IMR-90 (cell line): ENCODE data around the gene CHRNA10. TPM values are rescaled to one million over a fixed set of nuclear protein-coding genes. Genes with fewer than 3 reads are reported as not detected.

Experiments used
- ATAC-seq: fragments of 200-7000 bp; cut with Tn5 transposase; 2 replicates; pipeline ENCODE4 v1.9.1; 2020; ENCODE audit warnings: low read depth, mild to moderate bottlenecking, moderate library complexity
- BruUV-seq: library from RNA; stranded (reverse); fragments of 400-500 nt; replicated peaks from 2 replicates; lab custom pipeline; 2021; lab: Mats Ljungman, UMichigan
- CTCF ChIA-PET: fragments of 300-600 bp; formaldehyde crosslinking; extraction: SDS; loops from one replicate; lab custom pipeline; 2021; ENCODE audit warnings: antibody characterized with exemption; lab: Yijun Ruan, JAX
- POLR2A ChIA-PET: fragments of 300-600 bp; sonication (Branson Sonifier 250); formaldehyde crosslinking; loops from one replicate; lab custom pipeline; 2022; ENCODE audit warnings: antibody characterized with exemption; ENCODE audit not compliant: unreplicated experiment; lab: Charles Lee
- DNase-seq: peaks from one replicate; pipeline ENCODE4 v3.0.0; 2013
- H2AFZ ChIP-seq: replicated peaks from 2 replicates; pipeline ENCODE3; 2013; ENCODE audit warnings: low read length, mild to moderate bottlenecking; ENCODE audit not compliant: poor library complexity
- H2AK5ac ChIP-seq: 2 replicates; pipeline ENCODE4 v1.6.1; 2013; ENCODE audit warnings: low read depth, low read length, inconsistent platforms
- H2AK9ac ChIP-seq: replicated peaks from 2 replicates; pipeline ENCODE3; 2013; ENCODE audit warnings: mild to moderate bottlenecking, low read depth, low read length, moderate library complexity; ENCODE audit not compliant: poor library complexity
- H2BK120ac ChIP-seq: 2 replicates; pipeline ENCODE4 v1.6.1; 2013; ENCODE audit warnings: low read depth, low read length, inconsistent platforms
- H2BK15ac ChIP-seq: 3 replicates; pipeline ENCODE4 v1.6.1; 2013; ENCODE audit warnings: low read depth, low read length, inconsistent platforms
- H2BK20ac ChIP-seq: 2 replicates; pipeline ENCODE4 v1.6.1; 2013; ENCODE audit warnings: low read depth, mild to moderate bottlenecking, inconsistent platforms, low read length, moderate library complexity
- H2BK5ac ChIP-seq: 2 replicates; pipeline ENCODE4 v1.6.1; 2013; ENCODE audit warnings: mild to moderate bottlenecking, low read depth, low read length, inconsistent platforms; ENCODE audit not compliant: poor library complexity, severe bottlenecking
- H3K14ac ChIP-seq: replicated peaks from 2 replicates; pipeline ENCODE4 v1.6.1; 2013; ENCODE audit warnings: low read depth, low read length, inconsistent platforms
- H3K18ac ChIP-seq: 2 replicates; pipeline ENCODE4 v1.6.1; 2013; ENCODE audit warnings: low read depth, low read length, control low read depth
- H3K23ac ChIP-seq: 2 replicates; pipeline ENCODE4 v1.6.1; 2013; ENCODE audit warnings: low read depth, low read length, inconsistent platforms
- H3K27ac ChIP-seq: 2 replicates; pipeline ENCODE4 v1.5.1; 2013; ENCODE audit warnings: mild to moderate bottlenecking, control low read depth, low read length; ENCODE audit not compliant: insufficient read depth
- H3K27me3 ChIP-seq: 2 replicates; pipeline ENCODE4 v1.6.1; 2013; ENCODE audit warnings: low read length; ENCODE audit not compliant: control insufficient read depth, insufficient read depth
- H3K36me3 ChIP-seq: 2 replicates; pipeline ENCODE4 v1.6.1; 2013; ENCODE audit warnings: low read length, mixed read lengths; ENCODE audit not compliant: control insufficient read depth, insufficient read depth
- H3K4ac ChIP-seq: 2 replicates; pipeline ENCODE4 v1.6.1; 2013; ENCODE audit warnings: low read depth, low read length, inconsistent platforms
- H3K4me1 ChIP-seq: 2 replicates; pipeline ENCODE4 v1.6.1; 2013; ENCODE audit warnings: low read length, mixed read lengths; ENCODE audit not compliant: control insufficient read depth, insufficient read depth
- H3K4me2 ChIP-seq: 2 replicates; pipeline ENCODE4 v1.6.1; 2013; ENCODE audit warnings: low read depth, mild to moderate bottlenecking, control low read depth, low read length, moderate library complexity
- H3K4me3 ChIP-seq: 2 replicates; pipeline ENCODE4 v1.5.1; 2013; ENCODE audit warnings: low read depth, mild to moderate bottlenecking, control low read depth, low read length, moderate library complexity; ENCODE audit not compliant: insufficient read depth
- H3K56ac ChIP-seq: 2 replicates; pipeline ENCODE4 v1.6.1; 2013; ENCODE audit warnings: low read length, inconsistent platforms; ENCODE audit not compliant: insufficient read depth; ENCODE audit errors: extremely low read depth
- H3K79me1 ChIP-seq, 2 experiments: 2 replicates each; pipeline ENCODE4 v1.6.1; 2013; ENCODE audit warnings: low read length in 2 of 2, inconsistent platforms in 1 of 2, low read depth in 1 of 2
- H3K9ac ChIP-seq: 2 replicates; pipeline ENCODE4 v1.6.1; 2013; ENCODE audit warnings: low read depth, low read length, control low read depth
- H3K9me1 ChIP-seq: 2 replicates; pipeline ENCODE4 v1.6.1; 2013; ENCODE audit warnings: low read length, inconsistent platforms; ENCODE audit not compliant: insufficient read depth
- H3K9me3 ChIP-seq: 2 replicates; pipeline ENCODE4 v1.6.1; 2013; ENCODE audit warnings: low read length; ENCODE audit not compliant: control insufficient read depth, insufficient read depth
- H4K20me1 ChIP-seq: 2 replicates; pipeline ENCODE4 v1.6.1; 2013; ENCODE audit warnings: low read length, inconsistent platforms; ENCODE audit not compliant: insufficient read depth
- H4K5ac ChIP-seq: 2 replicates; pipeline ENCODE4 v1.6.1; 2013; ENCODE audit warnings: mild to moderate bottlenecking, low read depth, low read length, control low read depth
- H4K8ac ChIP-seq, 2 experiments: 2 replicates each; pipeline ENCODE4 v1.6.1; 2013; ENCODE audit warnings: low read depth in 2 of 2, low read length in 2 of 2, control low read depth in 1 of 2, inconsistent platforms in 1 of 2
- H4K91ac ChIP-seq: 2 replicates; pipeline ENCODE4 v1.6.1; 2013; ENCODE audit warnings: low read depth, low read length, inconsistent platforms; ENCODE audit not compliant: insufficient read depth
- BHLHE40 ChIP-seq: fragments of 150-350 bp; IDR thresholded peaks from 2 replicates; pipeline ENCODE4 v1.6.1; 2016; ENCODE audit warnings: mild to moderate bottlenecking, low read depth, low read length
- CEBPB ChIP-seq: IDR thresholded peaks from 2 replicates; pipeline ENCODE4 v1.6.1; 2012; ENCODE audit warnings: low read depth, low read length, improper control_type of control experiment
- CHD1 ChIP-seq: IDR thresholded peaks from 2 replicates; pipeline ENCODE4 v1.6.1; 2012; ENCODE audit warnings: low read depth, low read length, improper control_type of control experiment
- CTCF ChIP-seq: conservative IDR thresholded peaks from 2 replicates; pipeline ENCODE4 v1.5.1; 2012; ENCODE audit warnings: mild to moderate bottlenecking, low read depth, low read length, improper control_type of control experiment
- ELK1 ChIP-seq: fragments of 150-350 bp; IDR thresholded peaks from 2 replicates; pipeline ENCODE4 v1.6.1; 2016; ENCODE audit warnings: low read depth, mild to moderate bottlenecking, low read length, moderate library complexity, borderline replicate concordance
- FOS ChIP-seq: fragments of 150-350 bp; IDR thresholded peaks from 2 replicates; pipeline ENCODE4 v1.6.1; 2016; ENCODE audit warnings: low read depth, low read length
- MAFK ChIP-seq: IDR thresholded peaks from 2 replicates; pipeline ENCODE4 v1.6.1; 2012; ENCODE audit warnings: low read depth, low read length, improper control_type of control experiment
- MAZ ChIP-seq: IDR thresholded peaks from 2 replicates; pipeline ENCODE4 v1.6.1; 2012; ENCODE audit warnings: low read depth, mild to moderate bottlenecking, low read length, improper control_type of control experiment, moderate library complexity, borderline replicate concordance
- MXI1 ChIP-seq: IDR thresholded peaks from 2 replicates; pipeline ENCODE4 v1.6.1; 2012; ENCODE audit warnings: low read depth, mild to moderate bottlenecking, low read length, moderate library complexity, borderline replicate concordance
- NFE2L2 ChIP-seq: fragments of 150-350 bp; IDR thresholded peaks from 2 replicates; pipeline ENCODE4 v1.6.1; 2016; ENCODE audit warnings: low read depth, mild to moderate bottlenecking, low read length
- POLR2A ChIP-seq: IDR thresholded peaks from 2 replicates; pipeline ENCODE4 v1.6.1; 2012; ENCODE audit warnings: mild to moderate bottlenecking, low read depth, low read length
- RAD21 ChIP-seq: IDR thresholded peaks from 2 replicates; pipeline ENCODE4 v1.6.1; 2012; ENCODE audit warnings: low read length, improper control_type of control experiment
- RCOR1 ChIP-seq: IDR thresholded peaks from 2 replicates; pipeline ENCODE4 v1.6.1; 2012; ENCODE audit warnings: mild to moderate bottlenecking, low read length, improper control_type of control experiment; ENCODE audit not compliant: insufficient replicate concordance
- RFX5 ChIP-seq: IDR thresholded peaks from 2 replicates; pipeline ENCODE4 v1.8.0; 2012; ENCODE audit warnings: low read depth, mild to moderate bottlenecking, low read length, moderate library complexity
- SMC3 ChIP-seq: fragments of 150-350 bp; IDR thresholded peaks from 2 replicates; pipeline ENCODE4 v1.6.1; 2016; ENCODE audit warnings: low read depth, mild to moderate bottlenecking, antibody characterized with exemption, low read length, moderate library complexity
- USF2 ChIP-seq: fragments of 150-350 bp; IDR thresholded peaks from 2 replicates; pipeline ENCODE4 v1.6.1; 2017; ENCODE audit warnings: mild to moderate bottlenecking, antibody characterized with exemption, low read length, low read depth
- WGBS, 2 experiments: methylation state at CpG; one replicate each; pipeline versions ENCODE4 v1.1.5 to v1.1.7; 2013; ENCODE audit warnings: missing lambda C conversion rate in 2 of 2; ENCODE audit not compliant: insufficient read length in 1 of 2; ENCODE audit errors: extremely low coverage in 2 of 2; 5-methylcytosine and 5-hydroxymethylcytosine counted together
- dilution Hi-C: fragments of 300-500 bp; cut with HindIII; formaldehyde crosslinking; loops from one replicate; pipeline ENCODE4 v1.14.3; 2018; ENCODE audit warnings: low sequenced_read_pairs; ENCODE audit not compliant: unreplicated experiment
- in situ Hi-C: fragments of 300-500 bp; cut with MboI; formaldehyde crosslinking; loops from 3 replicates; pipeline ENCODE4 v1.14.3; 2019; ENCODE audit warnings: low sequenced_read_pairs, inconsistent platforms, mixed read lengths
- intact Hi-C: fragments of 100-400 bp; cut with micrococcal nuclease; formaldehyde crosslinking; loops from 2 replicates; pipeline ENCODE4 v1.10.0; 2022
- polyA plus RNA-seq, 3 experiments: library from polyadenylated mRNA; depleted of rRNA; stranded (reverse); fragments of >200 nt; gene quantifications; 2 replicates each; pipeline ENCODE4 v1.2.3, GENCODE V29; 2012; ENCODE audit warnings: low replicate concordance in 1 of 3
- total RNA-seq: library from RNA; depleted of rRNA; stranded (reverse); fragments of >200 nt; gene quantifications from 2 replicates; pipeline ENCODE4 v1.2.3, GENCODE V29; 2012

The CHRNA10 gene
- total and polyA plus RNA-seq, 2 of the 4 experiments (the other 2 are of a cell fraction) = 0.36 to 0.79 TPM

GRCh38 chr11:3637201-3637600 lies 34.0 kb downstream of the CHRNA10 start:
- H3K4ac ChIP-seq = no peak overlapping the region
- DNase-seq = no peak
- no peaks in the 10 kb centered on the region for H3K4me1 ChIP-seq
- no peak overlapping the region for H4K91ac ChIP-seq
- no peak overlapping the region for H2BK5ac ChIP-seq
- no peaks in the 10 kb centered on the region for H4K20me1 ChIP-seq
- peaks cover 50% of the 10 kb centered on the region for H3K27me3 ChIP-seq
- H3K23ac ChIP-seq = no peak overlapping the region
- no peak overlapping the region for H2BK120ac ChIP-seq
- TF ChIP-seq RAD21 (no peak), RFX5 (no peak), BHLHE40 (no peak), POLR2A (no peak), NFE2L2 (no peak), FOS (no peak), CEBPB (no peak), MAZ (no peak), USF2 (no peak), RCOR1 (no peak), CHD1 (no peak), ELK1 (no peak), MXI1 (no peak), MAFK (no peak), SMC3 (no peak), CTCF (no peak)
- no peak overlapping the region for H3K4me2 ChIP-seq
- H3K36me3 ChIP-seq = no peaks in the 10 kb centered on the region
- no peak for ATAC-seq
- no peak overlapping the region for H2AK9ac ChIP-seq
- H3K4me3 ChIP-seq = no peak overlapping the region
- H3K27ac ChIP-seq = no peak overlapping the region
- H3K18ac ChIP-seq = no peak overlapping the region
- no CpG with 5 or more reads among the region's 13 CpGs for WGBS, 2 experiments
- no peaks in the 10 kb centered on the region for H3K9me3 ChIP-seq
- dilution Hi-C loops = no loop called here
- no peak overlapping the region for H2AK5ac ChIP-seq
- no peaks in the 10 kb centered on the region for H3K79me1 ChIP-seq
- ChIA-PET CTCF (no interaction called here), POLR2A (no interaction called here)
- BruUV-seq = no TSS peak
- H4K5ac ChIP-seq = no peak overlapping the region
- intact Hi-C loops = no loop called here
- no peaks in the 10 kb centered on the region for H3K9me1 ChIP-seq
- H2BK15ac ChIP-seq = no peak overlapping the region
- H3K14ac ChIP-seq = no peak overlapping the region
- in situ Hi-C loops = no loop called here
- H2BK20ac ChIP-seq = no peak overlapping the region
- H2AFZ ChIP-seq = no peak overlapping the region
- no peak overlapping the region for H3K56ac ChIP-seq
- no peak overlapping the region for H3K9ac ChIP-seq
- H4K8ac ChIP-seq = no peak overlapping the region
